Measurements from ENCODE around the gene KLF6.

KLF6 gene

DNA sequence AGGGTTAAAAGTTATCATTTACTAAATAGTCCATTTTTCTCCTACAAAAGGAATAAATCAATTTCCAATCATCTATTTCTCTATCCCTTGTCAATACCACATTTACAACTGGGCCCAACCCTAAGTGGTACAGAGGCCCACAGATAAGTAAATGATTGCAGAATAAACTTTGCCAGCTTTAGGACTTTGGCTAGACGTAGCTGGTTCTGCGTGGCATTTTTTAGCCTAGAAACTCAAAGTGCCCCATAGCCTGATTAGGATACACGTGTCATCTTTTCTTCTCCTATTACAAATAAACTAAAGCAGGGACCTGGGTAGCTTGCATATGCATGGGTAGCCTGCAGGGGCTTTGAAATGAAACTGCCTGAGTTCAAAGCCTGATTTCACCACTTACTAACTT is 56.4 kb downstream of the KLF6 start:
- DNase-seq (ENCODE audit: low read depth in 2 of 2) = no peak

GRCh38 chr10:3727268-3727667 is 57.7 kb downstream of the KLF6 start:
- DNase-seq (ENCODE audit: low read depth in 2 of 2) = no peak

Data from stimulated activated CD4-positive, alpha-beta T cell treated with anti-CD3 and anti-CD28 coated beads, Interleukin-15, amount 100 ng/mL, for 48 hours (primary cell).